IMR-90 (cell line): ENCODE results near the gene WWC2. TPM values are rescaled to one million over a fixed set of nuclear protein-coding genes. Genes with fewer than 3 reads are reported as not detected.

Experiments
- ATAC-seq: fragments of 200-7000 bp; cut with Tn5 transposase; 2 replicates; pipeline ENCODE4 v1.9.1; 2020; ENCODE audit warnings: low read depth, mild to moderate bottlenecking, moderate library complexity
- BruUV-seq: library from RNA; stranded (reverse); fragments of 400-500 nt; replicated peaks from 2 replicates; lab custom pipeline; 2021; lab: Mats Ljungman, UMichigan
- CTCF ChIA-PET: fragments of 300-600 bp; formaldehyde crosslinking; extraction: SDS; loops from one replicate; lab custom pipeline; 2021; ENCODE audit warnings: antibody characterized with exemption; lab: Yijun Ruan, JAX
- POLR2A ChIA-PET: fragments of 300-600 bp; sonication (Branson Sonifier 250); formaldehyde crosslinking; loops from one replicate; lab custom pipeline; 2022; ENCODE audit warnings: antibody characterized with exemption; ENCODE audit not compliant: unreplicated experiment; lab: Charles Lee
- DNase-seq: peaks from one replicate; pipeline ENCODE4 v3.0.0; 2013
- H2AFZ ChIP-seq: replicated peaks from 2 replicates; pipeline ENCODE3; 2013; ENCODE audit warnings: low read length, mild to moderate bottlenecking; ENCODE audit not compliant: poor library complexity
- H2AK5ac ChIP-seq: 2 replicates; pipeline ENCODE4 v1.6.1; 2013; ENCODE audit warnings: low read depth, low read length, inconsistent platforms
- H2AK9ac ChIP-seq: replicated peaks from 2 replicates; pipeline ENCODE3; 2013; ENCODE audit warnings: mild to moderate bottlenecking, low read depth, low read length, moderate library complexity; ENCODE audit not compliant: poor library complexity
- H2BK120ac ChIP-seq: 2 replicates; pipeline ENCODE4 v1.6.1; 2013; ENCODE audit warnings: low read depth, low read length, inconsistent platforms
- H2BK15ac ChIP-seq: 3 replicates; pipeline ENCODE4 v1.6.1; 2013; ENCODE audit warnings: low read depth, low read length, inconsistent platforms
- H2BK20ac ChIP-seq: 2 replicates; pipeline ENCODE4 v1.6.1; 2013; ENCODE audit warnings: low read depth, mild to moderate bottlenecking, inconsistent platforms, low read length, moderate library complexity
- H2BK5ac ChIP-seq: 2 replicates; pipeline ENCODE4 v1.6.1; 2013; ENCODE audit warnings: mild to moderate bottlenecking, low read depth, low read length, inconsistent platforms; ENCODE audit not compliant: poor library complexity, severe bottlenecking
- H3K14ac ChIP-seq: replicated peaks from 2 replicates; pipeline ENCODE4 v1.6.1; 2013; ENCODE audit warnings: low read depth, low read length, inconsistent platforms
- H3K18ac ChIP-seq: 2 replicates; pipeline ENCODE4 v1.6.1; 2013; ENCODE audit warnings: low read depth, low read length, control low read depth
- H3K23ac ChIP-seq: 2 replicates; pipeline ENCODE4 v1.6.1; 2013; ENCODE audit warnings: low read depth, low read length, inconsistent platforms
- H3K27ac ChIP-seq: 2 replicates; pipeline ENCODE4 v1.5.1; 2013; ENCODE audit warnings: mild to moderate bottlenecking, control low read depth, low read length; ENCODE audit not compliant: insufficient read depth
- H3K27me3 ChIP-seq: 2 replicates; pipeline ENCODE4 v1.6.1; 2013; ENCODE audit warnings: low read length; ENCODE audit not compliant: control insufficient read depth, insufficient read depth
- H3K36me3 ChIP-seq: 2 replicates; pipeline ENCODE4 v1.6.1; 2013; ENCODE audit warnings: low read length, mixed read lengths; ENCODE audit not compliant: control insufficient read depth, insufficient read depth
- H3K4ac ChIP-seq: 2 replicates; pipeline ENCODE4 v1.6.1; 2013; ENCODE audit warnings: low read depth, low read length, inconsistent platforms
- H3K4me1 ChIP-seq: 2 replicates; pipeline ENCODE4 v1.6.1; 2013; ENCODE audit warnings: low read length, mixed read lengths; ENCODE audit not compliant: control insufficient read depth, insufficient read depth
- H3K4me2 ChIP-seq: 2 replicates; pipeline ENCODE4 v1.6.1; 2013; ENCODE audit warnings: low read depth, mild to moderate bottlenecking, control low read depth, low read length, moderate library complexity
- H3K4me3 ChIP-seq: 2 replicates; pipeline ENCODE4 v1.5.1; 2013; ENCODE audit warnings: low read depth, mild to moderate bottlenecking, control low read depth, low read length, moderate library complexity; ENCODE audit not compliant: insufficient read depth
- H3K56ac ChIP-seq: 2 replicates; pipeline ENCODE4 v1.6.1; 2013; ENCODE audit warnings: low read length, inconsistent platforms; ENCODE audit not compliant: insufficient read depth; ENCODE audit errors: extremely low read depth
- H3K79me1 ChIP-seq, 2 experiments: 2 replicates each; pipeline ENCODE4 v1.6.1; 2013; ENCODE audit warnings: low read length in 2 of 2, inconsistent platforms in 1 of 2, low read depth in 1 of 2
- H3K9ac ChIP-seq: 2 replicates; pipeline ENCODE4 v1.6.1; 2013; ENCODE audit warnings: low read depth, low read length, control low read depth
- H3K9me1 ChIP-seq: 2 replicates; pipeline ENCODE4 v1.6.1; 2013; ENCODE audit warnings: low read length, inconsistent platforms; ENCODE audit not compliant: insufficient read depth
- H3K9me3 ChIP-seq: 2 replicates; pipeline ENCODE4 v1.6.1; 2013; ENCODE audit warnings: low read length; ENCODE audit not compliant: control insufficient read depth, insufficient read depth
- H4K20me1 ChIP-seq: 2 replicates; pipeline ENCODE4 v1.6.1; 2013; ENCODE audit warnings: low read length, inconsistent platforms; ENCODE audit not compliant: insufficient read depth
- H4K5ac ChIP-seq: 2 replicates; pipeline ENCODE4 v1.6.1; 2013; ENCODE audit warnings: mild to moderate bottlenecking, low read depth, low read length, control low read depth
- H4K8ac ChIP-seq, 2 experiments: 2 replicates each; pipeline ENCODE4 v1.6.1; 2013; ENCODE audit warnings: low read depth in 2 of 2, low read length in 2 of 2, control low read depth in 1 of 2, inconsistent platforms in 1 of 2
- H4K91ac ChIP-seq: 2 replicates; pipeline ENCODE4 v1.6.1; 2013; ENCODE audit warnings: low read depth, low read length, inconsistent platforms; ENCODE audit not compliant: insufficient read depth
- BHLHE40 ChIP-seq: fragments of 150-350 bp; IDR thresholded peaks from 2 replicates; pipeline ENCODE4 v1.6.1; 2016; ENCODE audit warnings: mild to moderate bottlenecking, low read depth, low read length
- CEBPB ChIP-seq: IDR thresholded peaks from 2 replicates; pipeline ENCODE4 v1.6.1; 2012; ENCODE audit warnings: low read depth, low read length, improper control_type of control experiment
- CHD1 ChIP-seq: IDR thresholded peaks from 2 replicates; pipeline ENCODE4 v1.6.1; 2012; ENCODE audit warnings: low read depth, low read length, improper control_type of control experiment
- FOS ChIP-seq: fragments of 150-350 bp; IDR thresholded peaks from 2 replicates; pipeline ENCODE4 v1.6.1; 2016; ENCODE audit warnings: low read depth, low read length
- MAFK ChIP-seq: IDR thresholded peaks from 2 replicates; pipeline ENCODE4 v1.6.1; 2012; ENCODE audit warnings: low read depth, low read length, improper control_type of control experiment
- MAZ ChIP-seq: IDR thresholded peaks from 2 replicates; pipeline ENCODE4 v1.6.1; 2012; ENCODE audit warnings: low read depth, mild to moderate bottlenecking, low read length, improper control_type of control experiment, moderate library complexity, borderline replicate concordance
- MXI1 ChIP-seq: IDR thresholded peaks from 2 replicates; pipeline ENCODE4 v1.6.1; 2012; ENCODE audit warnings: low read depth, mild to moderate bottlenecking, low read length, moderate library complexity, borderline replicate concordance
- NFE2L2 ChIP-seq: fragments of 150-350 bp; IDR thresholded peaks from 2 replicates; pipeline ENCODE4 v1.6.1; 2016; ENCODE audit warnings: low read depth, mild to moderate bottlenecking, low read length
- POLR2A ChIP-seq: IDR thresholded peaks from 2 replicates; pipeline ENCODE4 v1.6.1; 2012; ENCODE audit warnings: mild to moderate bottlenecking, low read depth, low read length
- RAD21 ChIP-seq: IDR thresholded peaks from 2 replicates; pipeline ENCODE4 v1.6.1; 2012; ENCODE audit warnings: low read length, improper control_type of control experiment
- RCOR1 ChIP-seq: IDR thresholded peaks from 2 replicates; pipeline ENCODE4 v1.6.1; 2012; ENCODE audit warnings: mild to moderate bottlenecking, low read length, improper control_type of control experiment; ENCODE audit not compliant: insufficient replicate concordance
- RFX5 ChIP-seq: IDR thresholded peaks from 2 replicates; pipeline ENCODE4 v1.8.0; 2012; ENCODE audit warnings: low read depth, mild to moderate bottlenecking, low read length, moderate library complexity
- SMC3 ChIP-seq: fragments of 150-350 bp; IDR thresholded peaks from 2 replicates; pipeline ENCODE4 v1.6.1; 2016; ENCODE audit warnings: low read depth, mild to moderate bottlenecking, antibody characterized with exemption, low read length, moderate library complexity
- WGBS, 2 experiments: methylation state at CpG; one replicate each; pipeline versions ENCODE4 v1.1.5 to v1.1.7; 2013; ENCODE audit warnings: missing lambda C conversion rate in 2 of 2; ENCODE audit not compliant: insufficient read length in 1 of 2; ENCODE audit errors: extremely low coverage in 2 of 2; 5-methylcytosine and 5-hydroxymethylcytosine counted together
- dilution Hi-C: fragments of 300-500 bp; cut with HindIII; formaldehyde crosslinking; loops from one replicate; pipeline ENCODE4 v1.14.3; 2018; ENCODE audit warnings: low sequenced_read_pairs; ENCODE audit not compliant: unreplicated experiment
- in situ Hi-C: fragments of 300-500 bp; cut with MboI; formaldehyde crosslinking; loops from 3 replicates; pipeline ENCODE4 v1.14.3; 2019; ENCODE audit warnings: low sequenced_read_pairs, inconsistent platforms, mixed read lengths
- intact Hi-C: fragments of 100-400 bp; cut with micrococcal nuclease; formaldehyde crosslinking; loops from 2 replicates; pipeline ENCODE4 v1.10.0; 2022
- polyA plus RNA-seq, 3 experiments: library from polyadenylated mRNA; depleted of rRNA; stranded (reverse); fragments of >200 nt; gene quantifications; 2 replicates each; pipeline ENCODE4 v1.2.3, GENCODE V29; 2012; ENCODE audit warnings: low replicate concordance in 1 of 3
- total RNA-seq: library from RNA; depleted of rRNA; stranded (reverse); fragments of >200 nt; gene quantifications from 2 replicates; pipeline ENCODE4 v1.2.3, GENCODE V29; 2012
- TF ChIP-seq, protein P1 (sequence below): fragments of 150-350 bp; IDR thresholded peaks from 2 replicates; pipeline ENCODE4 v1.6.1; 2017; ENCODE audit warnings: mild to moderate bottlenecking, antibody characterized with exemption, low read length, low read depth
- TF ChIP-seq, protein P2 (sequence below): fragments of 150-350 bp; IDR thresholded peaks from 2 replicates; pipeline ENCODE4 v1.6.1; 2016; ENCODE audit warnings: low read depth, mild to moderate bottlenecking, low read length, moderate library complexity, borderline replicate concordance
- TF ChIP-seq, protein P3 (sequence below): conservative IDR thresholded peaks from 2 replicates; pipeline ENCODE4 v1.5.1; 2012; ENCODE audit warnings: mild to moderate bottlenecking, low read depth, low read length, improper control_type of control experiment

The WWC2 gene
- total and polyA plus RNA-seq, 2 of the 4 experiments (the other 2 are of a cell fraction): 26.6 to 27.4 TPM

DNA sequence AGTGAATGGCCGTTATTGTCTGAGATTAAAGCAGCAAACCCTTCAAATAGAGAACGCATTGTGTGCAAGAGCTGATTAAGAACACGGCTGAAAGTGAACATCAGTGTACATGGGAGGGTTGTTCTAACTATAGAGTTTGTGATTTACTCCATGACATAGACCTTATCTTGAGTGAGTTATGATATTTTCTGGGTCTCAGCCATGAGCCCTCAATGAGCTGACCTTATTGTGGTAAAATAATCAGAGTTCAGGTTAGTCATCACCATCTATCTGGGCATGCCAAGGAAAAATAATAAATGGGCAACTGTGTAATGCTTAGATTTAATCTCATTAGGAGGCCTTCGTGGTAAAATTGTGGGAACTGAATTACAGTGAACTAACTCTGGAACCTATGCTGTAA lies 256.3 kb downstream of the WWC2 start:
- H2BK5ac ChIP-seq: no peak overlapping the region
- H3K4me1 ChIP-seq: peaks cover 6% of the 10 kb centered on the region
- no peaks in the 10 kb centered on the region for H3K36me3 ChIP-seq
- H4K8ac ChIP-seq: no peak overlapping the region
- no peak overlapping the region for H2AFZ ChIP-seq
- H2BK20ac ChIP-seq: no peak overlapping the region
- DNase-seq: peak; percentile 72
- WGBS, 2 experiments: no CpG with 5 or more reads among the region's 4 CpGs
- POLR2A ChIA-PET: no interaction called here
- no peaks in the 10 kb centered on the region for H3K27me3 ChIP-seq
- no peak overlapping the region for H3K4me2 ChIP-seq
- H3K4me3 ChIP-seq: no peak overlapping the region
- no peak overlapping the region; the same call in 1 of the 2 replicates for H3K14ac ChIP-seq
- no peak overlapping the region for H2BK15ac ChIP-seq
- no peak overlapping the region for H4K91ac ChIP-seq
- in situ Hi-C loops (no loop called here), dilution Hi-C loops (no loop called here), intact Hi-C loops (no loop called here)
- ATAC-seq: peak; percentile 68
- H3K9ac ChIP-seq: no peak overlapping the region
- H3K18ac ChIP-seq: no peak overlapping the region
- no peaks in the 10 kb centered on the region for H3K9me3 ChIP-seq
- H3K23ac ChIP-seq: no peak overlapping the region
- no peak overlapping the region for H3K56ac ChIP-seq
- TF ChIP-seq BHLHE40 (no peak), NFE2L2 (no peak), SMC3 (no peak), MAFK (no peak), POLR2A (no peak), RAD21 (no peak), MXI1 (no peak), CHD1 (no peak), RFX5 (no peak), RCOR1 (no peak), CEBPB (no peak), MAZ (no peak), FOS (no peak)
- TF ChIP-seq, protein P1, sequence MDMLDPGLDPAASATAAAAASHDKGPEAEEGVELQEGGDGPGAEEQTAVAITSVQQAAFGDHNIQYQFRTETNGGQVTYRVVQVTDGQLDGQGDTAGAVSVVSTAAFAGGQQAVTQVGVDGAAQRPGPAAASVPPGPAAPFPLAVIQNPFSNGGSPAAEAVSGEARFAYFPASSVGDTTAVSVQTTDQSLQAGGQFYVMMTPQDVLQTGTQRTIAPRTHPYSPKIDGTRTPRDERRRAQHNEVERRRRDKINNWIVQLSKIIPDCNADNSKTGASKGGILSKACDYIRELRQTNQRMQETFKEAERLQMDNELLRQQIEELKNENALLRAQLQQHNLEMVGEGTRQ: no peak
- TF ChIP-seq, protein P2, sequence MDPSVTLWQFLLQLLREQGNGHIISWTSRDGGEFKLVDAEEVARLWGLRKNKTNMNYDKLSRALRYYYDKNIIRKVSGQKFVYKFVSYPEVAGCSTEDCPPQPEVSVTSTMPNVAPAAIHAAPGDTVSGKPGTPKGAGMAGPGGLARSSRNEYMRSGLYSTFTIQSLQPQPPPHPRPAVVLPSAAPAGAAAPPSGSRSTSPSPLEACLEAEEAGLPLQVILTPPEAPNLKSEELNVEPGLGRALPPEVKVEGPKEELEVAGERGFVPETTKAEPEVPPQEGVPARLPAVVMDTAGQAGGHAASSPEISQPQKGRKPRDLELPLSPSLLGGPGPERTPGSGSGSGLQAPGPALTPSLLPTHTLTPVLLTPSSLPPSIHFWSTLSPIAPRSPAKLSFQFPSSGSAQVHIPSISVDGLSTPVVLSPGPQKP: no peak
- TF ChIP-seq, protein P3, sequence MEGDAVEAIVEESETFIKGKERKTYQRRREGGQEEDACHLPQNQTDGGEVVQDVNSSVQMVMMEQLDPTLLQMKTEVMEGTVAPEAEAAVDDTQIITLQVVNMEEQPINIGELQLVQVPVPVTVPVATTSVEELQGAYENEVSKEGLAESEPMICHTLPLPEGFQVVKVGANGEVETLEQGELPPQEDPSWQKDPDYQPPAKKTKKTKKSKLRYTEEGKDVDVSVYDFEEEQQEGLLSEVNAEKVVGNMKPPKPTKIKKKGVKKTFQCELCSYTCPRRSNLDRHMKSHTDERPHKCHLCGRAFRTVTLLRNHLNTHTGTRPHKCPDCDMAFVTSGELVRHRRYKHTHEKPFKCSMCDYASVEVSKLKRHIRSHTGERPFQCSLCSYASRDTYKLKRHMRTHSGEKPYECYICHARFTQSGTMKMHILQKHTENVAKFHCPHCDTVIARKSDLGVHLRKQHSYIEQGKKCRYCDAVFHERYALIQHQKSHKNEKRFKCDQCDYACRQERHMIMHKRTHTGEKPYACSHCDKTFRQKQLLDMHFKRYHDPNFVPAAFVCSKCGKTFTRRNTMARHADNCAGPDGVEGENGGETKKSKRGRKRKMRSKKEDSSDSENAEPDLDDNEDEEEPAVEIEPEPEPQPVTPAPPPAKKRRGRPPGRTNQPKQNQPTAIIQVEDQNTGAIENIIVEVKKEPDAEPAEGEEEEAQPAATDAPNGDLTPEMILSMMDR: no peak
- no peaks in the 10 kb centered on the region for H4K20me1 ChIP-seq
- no TSS peak for BruUV-seq
- H4K5ac ChIP-seq: no peak overlapping the region
- H2AK5ac ChIP-seq: no peak overlapping the region
- CTCF ChIA-PET: no interaction called here
- H2BK120ac ChIP-seq: no peak overlapping the region
- no peak overlapping the region for H2AK9ac ChIP-seq
- H3K9me1 ChIP-seq: no peaks in the 10 kb centered on the region
- H3K79me1 ChIP-seq: no peaks in the 10 kb centered on the region
- no peak overlapping the region for H3K4ac ChIP-seq
- no peak overlapping the region for H3K27ac ChIP-seq
